Progenitor cell of endocrine pancreas (in vitro differentiated cells): ENCODE data around the gene FSTL1. TPM values are rescaled to one million over a fixed set of nuclear protein-coding genes. Genes with fewer than 3 reads are reported as not detected.

Experiments
- DNase-seq: peaks from one replicate; pipeline ENCODE4 v3.0.0; 2021; ENCODE audit warnings: low spot score; ENCODE audit not compliant: unreplicated experiment
- H3K27ac Mint-ChIP-seq: 2 replicates; pipeline ENCODE4 v1.8.0; 2021; ENCODE audit warnings: mild to moderate bottlenecking, moderate library complexity, mixed read lengths
- H3K27me3 Mint-ChIP-seq: 2 replicates; pipeline ENCODE4 v1.8.0; 2021; ENCODE audit warnings: mixed read lengths
- H3K36me3 Mint-ChIP-seq: 2 replicates; pipeline ENCODE4 v1.8.0; 2022; ENCODE audit warnings: mixed read lengths; ENCODE audit not compliant: insufficient read depth
- H3K4me1 Mint-ChIP-seq: 2 replicates; pipeline ENCODE4 v1.8.0; 2021; ENCODE audit warnings: low read depth, mixed read lengths
- H3K4me3 Mint-ChIP-seq: 2 replicates; pipeline ENCODE4 v1.8.0; 2021; ENCODE audit warnings: low read depth, mild to moderate bottlenecking, moderate library complexity, mixed read lengths
- H3K9me3 Mint-ChIP-seq: 2 replicates; pipeline ENCODE4 v1.8.0; 2021; ENCODE audit warnings: low read depth, mixed read lengths
- CTCF ChIP-seq: fragments of 200-600 bp; sonication (generic); IDR thresholded peaks from one replicate; pipeline ENCODE4 v1.5.0; 2021; ENCODE audit warnings: antibody characterized with exemption, mild to moderate bottlenecking; ENCODE audit not compliant: unreplicated experiment
- total RNA-seq: library from RNA; stranded (reverse); gene quantifications from 2 replicates; pipeline ENCODE4 v1.2.1, GENCODE V29; 2021

FSTL1 gene
- total RNA-seq, 1 donor from 2014 or later: 210 TPM

DNA sequence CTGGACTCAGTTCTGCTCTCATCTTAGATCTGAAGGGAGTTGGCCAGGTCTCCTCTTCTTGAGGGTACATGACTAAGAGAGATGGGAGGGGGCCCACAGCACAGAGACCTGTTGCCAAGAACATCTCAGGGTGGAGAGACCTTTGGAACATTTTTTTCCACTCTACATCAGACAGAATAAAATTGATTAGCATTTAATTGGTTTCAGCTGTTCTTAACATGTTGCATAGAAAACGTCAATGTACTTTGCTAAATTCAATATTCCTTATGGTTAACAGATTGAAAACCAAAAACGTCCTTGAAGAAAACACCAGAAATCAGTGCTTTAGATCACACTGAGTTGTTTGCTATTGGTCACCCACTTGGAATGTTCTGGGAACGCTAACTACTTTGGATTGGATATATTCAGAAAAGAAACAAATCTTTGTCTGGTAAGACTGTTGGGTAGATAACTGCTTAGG lies 36.4 kb upstream of the FSTL1 start:
- Mint-ChIP-seq H3K4me1 (peaks cover 3% of the 10 kb centered on the region), H3K36me3 (no peaks in the 10 kb centered on the region), H3K27me3 (peaks cover 4% of the 10 kb centered on the region), H3K9me3 (no peaks in the 10 kb centered on the region), H3K27ac (no peak overlapping the region), H3K4me3 (no peak overlapping the region)
- TF ChIP-seq CTCF: no peak
- no peak for DNase-seq

DNA sequence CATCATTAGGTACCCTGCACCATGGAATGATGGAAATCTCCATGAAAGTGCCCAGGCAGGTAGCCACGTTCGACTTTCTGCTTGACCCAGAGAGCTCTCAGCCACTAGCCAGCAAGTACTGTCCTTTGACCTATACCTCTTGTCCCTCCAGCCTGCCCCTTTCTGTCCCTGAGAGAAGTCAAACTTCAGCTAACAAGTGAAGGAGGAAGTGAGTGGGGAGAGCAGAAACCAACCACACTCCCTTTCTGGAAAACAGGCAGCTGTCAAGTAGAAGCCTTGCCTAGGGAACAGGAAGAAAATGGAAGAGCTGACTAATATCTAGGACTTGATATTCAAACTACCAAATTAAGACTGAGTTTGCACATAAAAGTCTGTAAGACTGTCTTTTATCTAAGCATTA lies 30.3 kb upstream of the FSTL1 start:
- H3K27me3 Mint-ChIP-seq: no peaks in the 10 kb centered on the region
- DNase-seq: no peak
- H3K4me1 Mint-ChIP-seq: no peaks in the 10 kb centered on the region
- H3K9me3 Mint-ChIP-seq: no peaks in the 10 kb centered on the region
- TF ChIP-seq CTCF: no peak
- H3K27ac Mint-ChIP-seq: no peak overlapping the region
- no peaks in the 10 kb centered on the region for H3K36me3 Mint-ChIP-seq
- H3K4me3 Mint-ChIP-seq: no peak overlapping the region

GRCh38 chr3:120477781-120478180 lies 27.0 kb upstream of the FSTL1 start:
- Mint-ChIP-seq H3K4me3 (no peak overlapping the region), H3K4me1 (peaks cover 1% of the 10 kb centered on the region), H3K9me3 (peaks cover 3% of the 10 kb centered on the region), H3K27me3 (no peaks in the 10 kb centered on the region), H3K36me3 (no peaks in the 10 kb centered on the region), H3K27ac (no peak overlapping the region)
- no peak for DNase-seq
- no peak for TF ChIP-seq CTCF

- DNase-seq: no peak
- H3K4me1 Mint-ChIP-seq: peaks cover 3% of the 10 kb centered on the region
- H3K36me3 Mint-ChIP-seq: no peaks in the 10 kb centered on the region
- no peaks in the 10 kb centered on the region for H3K27me3 Mint-ChIP-seq
- no peak overlapping the region for H3K4me3 Mint-ChIP-seq
- peaks cover 10% of the 10 kb centered on the region for H3K9me3 Mint-ChIP-seq
- no peak overlapping the region for H3K27ac Mint-ChIP-seq
- TF ChIP-seq CTCF: no peak
These were observed 25.1 kb upstream of the FSTL1 start for GRCh38 chr3:120475722-120476377.

GRCh38 chr3:120473896-120474675 lies 23.3 kb upstream of the FSTL1 start:
- DNase-seq: no peak
- Mint-ChIP-seq H3K4me1 (peaks cover 16% of the 10 kb centered on the region), H3K9me3 (peaks cover 16% of the 10 kb centered on the region), H3K27me3 (no peaks in the 10 kb centered on the region), H3K4me3 (no peak overlapping the region), H3K36me3 (peaks cover 1% of the 10 kb centered on the region), H3K27ac (no peak overlapping the region)
- TF ChIP-seq CTCF: no peak
